ENCODE data around the gene PRKAG2.

The PRKAG2 gene

DNA sequence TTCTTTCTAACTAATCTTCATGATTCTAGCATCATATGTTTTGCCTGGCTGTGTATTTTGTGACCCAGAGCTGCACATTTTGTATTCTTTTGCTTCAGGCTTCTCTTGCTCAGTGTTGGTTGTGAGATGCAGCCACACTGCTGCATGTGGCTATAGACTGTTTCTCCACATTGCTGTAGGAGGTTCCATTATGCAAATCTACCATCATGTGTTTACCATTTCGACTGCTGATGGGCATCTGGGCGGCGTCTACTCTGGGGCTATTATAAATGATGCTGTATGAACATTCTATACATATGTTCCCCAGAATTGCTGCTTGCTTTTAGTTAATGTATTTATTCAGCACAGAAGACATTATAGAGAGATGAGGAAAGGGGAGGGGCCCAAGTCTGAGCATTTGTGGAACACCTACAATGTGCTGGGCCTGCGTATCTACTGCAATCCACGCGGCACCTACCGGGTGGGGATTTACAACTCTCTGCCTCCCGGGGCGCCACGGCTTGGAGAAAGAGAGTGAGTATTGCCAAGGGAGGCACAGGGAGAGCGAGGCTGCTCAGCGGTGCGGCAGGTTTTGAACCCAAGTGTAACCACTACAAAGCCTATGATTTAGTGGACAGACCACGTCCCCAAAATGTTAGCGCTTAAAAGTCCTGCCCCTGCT lies 172.5 kb downstream of the PRKAG2 start:
- no peak for DNase-seq

DNA sequence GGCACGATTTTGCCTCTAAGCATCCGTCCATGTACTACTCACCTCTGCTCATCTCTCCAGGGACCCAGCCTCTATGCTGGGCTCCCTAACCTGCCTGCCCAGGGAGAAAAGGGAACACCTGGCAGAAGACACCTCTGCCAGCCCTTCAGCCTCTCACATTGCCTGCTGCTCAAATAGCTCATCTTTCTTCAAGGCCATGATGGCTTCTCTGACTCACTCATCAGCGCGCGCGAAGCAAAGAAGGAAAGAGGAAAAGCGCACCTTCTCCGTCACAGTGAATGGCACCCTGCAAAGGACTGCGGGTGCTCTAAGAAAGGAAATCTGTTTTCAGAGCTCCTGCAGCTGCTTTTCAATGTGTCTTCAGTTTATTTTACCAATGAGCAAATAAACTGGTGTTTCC lies 174.0 kb downstream of the PRKAG2 start:
- no peak for DNase-seq

GRCh38 chr7:151700586-151701165 lies 176.2 kb downstream of the PRKAG2 start:
- DNase-seq, result no peak

- no peak for DNase-seq
Measured at GRCh38 chr7:151699928-151700319, 177.0 kb downstream of the PRKAG2 start.

DNA sequence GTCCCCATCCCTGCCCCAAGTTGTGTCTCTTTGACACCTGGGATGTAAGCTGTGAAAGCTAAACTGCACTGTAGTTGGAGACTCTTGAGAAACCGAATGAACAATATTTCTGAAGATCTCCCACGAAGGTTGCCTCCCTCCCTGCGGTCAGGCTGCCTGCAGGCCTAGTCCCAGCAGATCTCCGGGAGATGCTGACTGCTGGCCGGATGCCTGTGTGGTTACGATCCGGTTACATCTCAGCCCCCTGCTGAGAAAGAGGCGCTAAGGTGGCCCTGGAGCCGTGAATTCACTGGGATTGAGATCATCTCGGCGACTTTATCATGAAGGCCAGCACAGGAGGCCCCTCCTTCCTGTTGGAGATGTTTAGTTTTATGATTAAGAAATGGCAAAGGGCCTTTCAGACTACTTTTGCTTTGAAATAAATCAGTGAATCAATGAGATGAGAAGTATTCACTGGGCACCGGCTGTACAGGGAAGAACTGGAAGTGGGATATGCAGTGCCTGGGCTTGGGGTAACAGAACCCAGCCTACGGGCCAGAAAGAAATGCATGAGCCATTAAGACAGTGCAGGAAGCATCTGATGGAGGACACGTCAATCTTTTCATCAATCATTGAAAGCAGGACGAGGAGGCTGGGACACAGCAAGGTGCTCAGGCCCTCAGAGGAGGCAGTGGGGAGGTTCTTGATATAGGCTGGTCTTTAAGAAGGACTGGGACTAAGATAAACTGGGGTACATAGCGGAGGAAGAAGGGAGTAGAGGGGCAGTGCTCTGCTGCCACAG lies 177.6 kb downstream of the PRKAG2 start:
- no peak for DNase-seq

GRCh38 chr7:151697942-151698341 lies 179.0 kb downstream of the PRKAG2 start:
- no peak for DNase-seq

DNA sequence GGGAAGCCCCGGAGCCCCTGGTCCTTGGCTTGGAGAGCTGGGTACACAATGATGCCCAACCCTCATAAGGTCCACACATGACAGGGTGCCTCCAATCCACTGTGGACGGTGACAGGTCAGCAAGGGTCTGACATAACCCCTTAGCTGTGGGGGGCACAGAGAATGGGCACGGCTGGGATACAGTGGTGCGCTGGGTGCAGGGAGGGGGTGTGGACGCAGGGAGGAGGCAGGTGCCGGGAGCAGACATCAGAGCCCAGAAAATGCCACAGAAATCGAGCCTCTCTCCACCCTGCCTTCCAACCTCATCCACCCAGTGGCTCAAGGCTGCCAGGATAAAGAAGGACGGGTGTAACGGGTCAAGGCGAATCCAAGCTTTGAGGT lies 179.4 kb downstream of the PRKAG2 start:
- DNase-seq, result no peak

DNA sequence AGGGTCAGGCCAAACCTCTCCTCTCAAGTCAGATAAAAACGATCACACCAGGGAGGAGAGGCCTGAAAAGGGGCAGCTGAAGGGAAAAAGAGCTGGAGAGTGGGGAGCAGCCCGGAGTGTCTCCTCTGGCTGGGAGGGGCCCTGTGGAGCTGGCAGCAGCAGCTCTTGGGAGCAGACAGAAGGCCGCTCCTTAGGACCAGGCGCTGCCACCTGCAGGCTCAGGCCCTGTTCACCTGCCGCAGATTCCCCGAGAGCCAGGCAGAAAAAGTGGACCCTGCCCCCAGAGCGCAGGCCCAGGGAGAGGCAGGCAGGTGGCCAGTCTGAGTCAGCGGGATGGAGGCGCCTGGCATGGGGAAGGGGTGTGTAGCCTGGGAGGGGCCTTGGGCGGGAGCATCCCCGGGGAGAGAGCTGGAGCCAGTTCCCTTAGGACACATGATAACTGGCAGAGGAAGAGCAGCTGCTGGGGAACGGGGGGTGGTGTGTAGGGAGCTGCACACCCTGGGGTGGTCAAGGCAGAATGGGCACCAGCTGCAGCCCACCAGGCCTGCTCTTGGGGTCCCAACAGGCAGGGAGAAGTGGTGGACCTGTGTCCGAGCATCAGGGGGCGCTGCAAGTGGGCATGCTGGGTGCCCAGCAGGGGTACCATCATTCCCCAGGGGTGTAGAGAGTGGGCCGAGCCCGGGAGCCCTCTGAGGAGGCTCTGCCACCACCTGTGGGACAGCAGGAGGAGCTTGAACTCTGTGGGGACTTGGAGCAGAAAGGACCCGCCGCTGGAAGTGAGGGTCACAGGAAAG lies 180.0 kb downstream of the PRKAG2 start:
- no peak for DNase-seq

DNA sequence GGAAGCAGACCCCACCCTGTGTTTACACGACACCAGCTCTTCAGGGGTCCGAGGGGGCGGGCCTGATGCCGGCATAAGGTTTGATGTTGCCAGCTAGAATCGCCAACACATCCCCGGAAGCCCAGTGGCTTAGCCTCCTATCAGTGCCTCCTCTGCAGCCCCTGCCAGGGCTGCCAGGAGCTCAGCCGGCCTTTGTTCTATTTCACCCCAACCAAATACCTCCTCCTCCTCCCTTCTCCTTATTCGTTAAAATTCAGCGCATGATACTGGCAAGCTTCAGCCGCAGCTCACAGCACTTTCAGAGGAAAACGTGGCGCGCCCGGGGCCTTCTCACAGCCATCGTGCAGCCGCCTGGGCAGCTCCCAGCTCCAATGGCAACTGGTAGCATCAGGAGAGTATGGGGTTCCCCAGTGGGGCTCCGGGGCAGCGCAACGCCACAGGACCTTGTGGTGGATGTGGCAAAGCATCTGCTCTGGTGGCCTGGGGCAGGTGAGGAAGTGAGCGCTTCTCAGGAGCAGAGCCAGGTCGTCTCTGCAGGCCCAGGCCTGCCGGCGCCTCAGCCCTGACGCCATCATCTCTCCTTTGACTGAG lies 180.9 kb downstream of the PRKAG2 start:
- DNase-seq, result no peak

DNA sequence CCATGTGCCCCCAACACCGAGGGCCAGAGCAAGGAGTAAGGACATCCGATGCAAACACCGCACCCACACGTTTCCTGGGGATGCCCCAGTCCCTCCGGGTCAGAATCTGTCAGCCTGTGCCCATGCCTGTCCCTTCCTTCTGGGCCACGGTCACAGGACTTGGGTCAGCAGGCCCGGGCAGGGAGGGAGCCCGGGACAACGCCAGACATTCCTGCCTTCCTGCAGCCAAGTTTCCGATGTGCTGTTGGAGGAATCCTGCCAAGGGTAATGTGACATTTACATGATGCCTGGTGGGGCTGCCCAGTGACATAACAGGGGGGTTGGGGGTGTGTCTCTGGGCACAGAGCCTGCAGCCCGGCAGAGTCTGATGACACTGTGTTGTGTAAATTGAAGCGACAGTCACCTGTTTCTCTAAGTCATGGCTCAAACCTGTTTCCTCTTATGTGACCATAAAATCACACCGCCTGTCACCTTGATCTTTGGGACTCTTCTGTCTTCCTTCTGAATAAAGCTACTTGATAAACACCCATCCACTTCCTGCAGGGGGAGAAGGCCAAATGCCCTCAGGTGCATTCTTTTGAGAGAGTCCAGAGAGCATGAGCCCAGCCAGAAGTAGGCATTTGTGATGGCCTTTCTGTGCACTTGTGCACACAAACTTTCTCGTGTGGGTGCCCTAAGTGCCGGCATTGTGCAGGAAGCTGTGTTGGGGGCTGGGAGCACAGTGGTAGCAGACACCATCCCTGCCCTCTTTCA lies 181.9 kb downstream of the PRKAG2 start:
- DNase-seq, result no peak

GRCh38 chr7:151694441-151694827 lies 182.5 kb downstream of the PRKAG2 start:
- no peak for DNase-seq

- DNase-seq, result no peak
Measured at GRCh38 chr7:151693140-151693539, 183.8 kb downstream of the PRKAG2 start.

DNA sequence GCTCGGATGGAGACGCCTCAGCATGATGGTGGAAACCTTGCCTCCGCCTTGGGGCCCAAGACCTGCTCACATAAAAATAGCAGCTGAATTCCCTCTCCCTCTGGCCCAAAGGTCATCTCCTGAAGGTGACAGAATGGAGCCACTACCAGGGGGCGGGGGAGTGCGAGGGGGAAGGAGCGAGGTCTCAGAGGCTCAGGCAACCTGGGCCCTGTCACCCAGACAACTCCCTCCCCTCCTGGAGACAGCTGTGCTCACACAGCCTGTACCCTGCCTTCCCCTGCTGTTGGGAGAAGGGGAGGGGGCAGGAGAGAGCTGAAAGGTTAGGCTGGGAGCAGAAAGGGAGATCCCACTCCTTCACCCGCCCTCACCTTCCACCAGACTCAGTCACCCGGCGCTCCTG lies 184.2 kb downstream of the PRKAG2 start:
- DNase-seq, result no peak

GRCh38 chr7:151691449-151691848 lies 185.5 kb downstream of the PRKAG2 start:
- no peak for DNase-seq

- no peak for DNase-seq
Measured at GRCh38 chr7:151690606-151691005, 186.3 kb downstream of the PRKAG2 start.

GRCh38 chr7:151689196-151689971 lies 187.5 kb downstream of the PRKAG2 start:
- no peak for DNase-seq

GRCh38 chr7:151688236-151688780 lies 188.6 kb downstream of the PRKAG2 start:
- DNase-seq, result no peak

- DNase-seq, result no peak
Measured at GRCh38 chr7:151687523-151688235, 189.2 kb downstream of the PRKAG2 start.

GRCh38 chr7:151686826-151687225 lies 190.1 kb downstream of the PRKAG2 start:
- no peak for DNase-seq

DNA sequence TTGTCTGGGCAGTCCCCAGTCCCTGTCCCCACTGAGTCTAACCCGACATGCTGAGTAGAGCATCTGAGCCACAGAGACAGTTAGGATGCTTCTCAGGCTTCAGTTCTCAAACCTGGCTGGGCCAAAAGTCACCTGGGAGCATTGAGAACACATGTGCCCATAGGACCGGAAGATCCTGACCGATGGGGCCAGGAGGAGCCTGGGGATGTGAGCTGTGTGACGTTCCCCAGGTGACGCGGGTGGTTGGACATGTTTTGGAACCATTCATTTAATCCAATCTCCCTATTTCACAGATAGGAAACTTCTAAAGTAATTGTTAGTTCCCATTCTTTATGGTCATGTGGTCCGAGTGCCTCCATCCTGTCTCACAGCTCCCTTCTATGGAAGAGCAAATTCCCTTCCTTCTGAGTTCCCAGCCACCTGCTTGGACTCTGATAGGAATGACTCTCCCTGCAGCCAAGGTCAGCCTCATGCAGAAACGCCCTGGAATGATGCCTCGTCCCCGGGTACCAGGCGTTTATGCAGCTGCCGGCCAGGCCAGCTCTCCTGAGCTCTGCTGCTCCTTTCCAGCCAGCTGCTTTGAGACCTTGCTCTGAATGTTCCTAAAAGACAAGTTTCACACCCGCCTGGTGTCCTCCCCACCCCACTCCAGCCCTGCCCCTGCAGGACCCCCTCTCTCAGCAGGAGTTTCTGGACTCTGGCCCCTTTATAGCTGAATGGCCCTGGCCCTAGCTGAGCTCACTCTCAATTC lies 190.7 kb downstream of the PRKAG2 start:
- no peak for DNase-seq
